Breast epithelium (tissue), 4 donors: ENCODE data around the gene ADPRH. TPM values are rescaled to one million over a fixed set of nuclear protein-coding genes. Genes with fewer than 3 reads are reported as not detected.
A peak's percentile ranks its signal among the peaks of the same experiment; 100 is the strongest.

Experiments
- DNase-seq, 2 donors: peaks; one replicate each; pipeline ENCODE4 v3.0.0-alpha.2; 2019; ENCODE audit warnings: low spot score in 2 of 2
- H3K27ac ChIP-seq, 2 donors: fragments of 200-600 bp; sonication (generic) in 1 of 2; one replicate each; pipeline ENCODE4 v1.5.1; 2016 to 2019; ENCODE audit warnings: mild to moderate bottlenecking in 1 of 2
- H3K27me3 ChIP-seq, 2 donors: fragments of 200-600 bp; sonication (generic) in 1 of 2; one replicate each; pipeline versions ENCODE4 v1.5.1 to v1.6.0; 2017 to 2019; ENCODE audit warnings: control low read depth in 1 of 2, mild to moderate bottlenecking in 1 of 2
- H3K36me3 ChIP-seq: fragments of 200-600 bp; one replicate; pipeline ENCODE4 v1.5.1; 2019
- H3K4me1 ChIP-seq, 2 donors: fragments of 200-600 bp; sonication (generic); one replicate each; pipeline ENCODE4 v1.5.1; 2016 to 2019; ENCODE audit warnings: control low read depth in 1 of 2
- H3K4me3 ChIP-seq, 3 donors: fragments of 200-600 bp; sonication (generic); 1 replicate in 2 of 3; 2 replicates in 1 of 3; pipeline ENCODE4 v1.5.1; 2016 to 2019; ENCODE audit warnings: mild to moderate bottlenecking in 3 of 3, moderate library complexity in 2 of 3
- H3K9me3 ChIP-seq, 2 donors: fragments of 200-600 bp; sonication (generic) in 1 of 2; one replicate each; pipeline ENCODE4 v1.5.1; 2016 to 2019; ENCODE audit warnings: control low read depth in 1 of 2
- POLR2A ChIP-seq: fragments of 450-650 bp; IDR thresholded peaks from one replicate; pipeline ENCODE4 v1.6.1; 2016; ENCODE audit warnings: antibody characterized with exemption, mild to moderate bottlenecking, moderate library complexity
- POLR2AphosphoS5 ChIP-seq, 3 donors: sonication (generic); formaldehyde crosslinking; IDR thresholded peaks; one replicate each; pipeline ENCODE4 v1.6.1; 2017; ENCODE audit warnings: antibody characterized with exemption in 3 of 3
- intact Hi-C: fragments of 100-400 bp; cut with DNase I; formaldehyde crosslinking; loops from one replicate; pipeline ENCODE4 v1.15.1; 2023; ENCODE audit warnings: low total_unique reads
- total RNA-seq, 3 donors: library from RNA; depleted of rRNA; stranded (reverse); fragments of >200 nt; gene quantifications; one replicate each; pipeline ENCODE4 v1.1.0, GENCODE V29; 2016
- TF ChIP-seq, protein P1 (sequence below), 3 donors: fragments of 450-650 bp; IDR thresholded peaks; one replicate each; pipeline ENCODE4 v1.5.1; 2016 to 2017; ENCODE audit warnings: antibody characterized with exemption in 3 of 3, mild to moderate bottlenecking in 3 of 3, moderate library complexity in 3 of 3

Gene ADPRH
- total RNA-seq, 3 donors from 2014 or later, result 5.9 to 10.9 (median 9.8) TPM

- DNase-seq, result no peak
- H3K27ac ChIP-seq, result peak overlapping the region; percentile 25 to 48
- H3K36me3 ChIP-seq, result no peaks in the 10 kb centered on the region
- no peaks in the 10 kb centered on the region for H3K27me3 ChIP-seq
- TF ChIP-seq POLR2A, result no peak
- TF ChIP-seq POLR2AphosphoS5 (IDR thresholded peaks at IDR 0.05), result no peak
- TF ChIP-seq, protein P1, sequence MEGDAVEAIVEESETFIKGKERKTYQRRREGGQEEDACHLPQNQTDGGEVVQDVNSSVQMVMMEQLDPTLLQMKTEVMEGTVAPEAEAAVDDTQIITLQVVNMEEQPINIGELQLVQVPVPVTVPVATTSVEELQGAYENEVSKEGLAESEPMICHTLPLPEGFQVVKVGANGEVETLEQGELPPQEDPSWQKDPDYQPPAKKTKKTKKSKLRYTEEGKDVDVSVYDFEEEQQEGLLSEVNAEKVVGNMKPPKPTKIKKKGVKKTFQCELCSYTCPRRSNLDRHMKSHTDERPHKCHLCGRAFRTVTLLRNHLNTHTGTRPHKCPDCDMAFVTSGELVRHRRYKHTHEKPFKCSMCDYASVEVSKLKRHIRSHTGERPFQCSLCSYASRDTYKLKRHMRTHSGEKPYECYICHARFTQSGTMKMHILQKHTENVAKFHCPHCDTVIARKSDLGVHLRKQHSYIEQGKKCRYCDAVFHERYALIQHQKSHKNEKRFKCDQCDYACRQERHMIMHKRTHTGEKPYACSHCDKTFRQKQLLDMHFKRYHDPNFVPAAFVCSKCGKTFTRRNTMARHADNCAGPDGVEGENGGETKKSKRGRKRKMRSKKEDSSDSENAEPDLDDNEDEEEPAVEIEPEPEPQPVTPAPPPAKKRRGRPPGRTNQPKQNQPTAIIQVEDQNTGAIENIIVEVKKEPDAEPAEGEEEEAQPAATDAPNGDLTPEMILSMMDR (IDR thresholded peaks at IDR 0.05), result no peak
- no peaks in the 10 kb centered on the region for H3K4me1 ChIP-seq
- no peaks in the 10 kb centered on the region for H3K9me3 ChIP-seq
- H3K4me3 ChIP-seq, result no peak overlapping the region
- intact Hi-C loops, result no loop called here
These were observed 48.2 kb downstream of the ADPRH start for GRCh38 chr3:119627461-119627860.

DNA sequence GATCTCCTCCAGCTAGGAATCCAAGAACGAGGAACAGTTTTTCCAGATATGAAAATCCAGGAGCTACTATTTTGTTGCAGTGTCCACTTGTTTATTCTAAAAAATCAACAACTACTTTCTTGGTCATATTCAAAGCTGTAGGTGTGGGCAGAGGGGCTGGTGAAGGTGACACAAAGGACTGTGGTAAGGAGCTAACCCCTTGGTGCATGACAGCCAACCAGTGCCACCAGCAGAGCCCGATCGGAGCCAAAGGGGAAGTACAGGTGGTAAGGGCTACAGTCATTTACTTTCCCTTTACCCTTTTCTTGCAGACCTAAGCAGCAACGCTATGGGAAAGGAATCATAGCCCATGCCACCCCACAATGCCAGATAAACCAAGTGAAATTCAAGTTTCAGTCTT lies 49.1 kb downstream of the ADPRH start:
- intact Hi-C loops, result no loop called here
- no peaks in the 10 kb centered on the region for H3K27me3 ChIP-seq

DNA sequence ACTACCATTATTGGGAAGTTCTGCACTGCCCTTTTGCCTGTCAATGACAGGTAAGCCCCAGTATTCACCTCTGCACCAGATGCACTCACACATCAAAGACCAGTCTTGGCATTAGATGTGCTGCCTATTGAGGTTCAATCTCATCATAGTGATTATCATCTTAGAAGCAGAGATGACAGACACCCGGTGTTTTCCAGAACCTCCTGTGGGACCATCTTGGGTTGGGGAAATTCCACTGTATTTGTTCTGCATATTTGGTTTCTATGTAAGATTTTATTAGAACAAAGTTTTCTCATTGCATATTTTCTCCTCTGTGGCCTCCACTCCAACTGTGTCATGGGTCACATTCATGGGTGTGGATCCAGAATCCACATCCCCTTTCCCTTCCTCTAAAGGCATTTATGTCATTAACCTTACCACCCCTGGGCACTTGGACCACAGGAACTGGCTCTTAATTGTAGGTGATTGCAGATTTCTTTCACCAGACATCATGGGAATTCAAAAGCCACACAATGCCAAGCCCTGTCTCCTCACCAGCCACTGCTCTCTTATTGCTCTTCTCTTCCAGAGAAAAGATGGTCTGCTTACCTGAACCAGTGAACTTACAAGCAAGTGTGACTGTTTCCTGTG lies 49.6 kb downstream of the ADPRH start:
- H3K27ac ChIP-seq, result peak overlapping the region; percentile 54 to 58
- no peak for TF ChIP-seq POLR2A
- peak in 1 of 3 donors; percentile 51 for TF ChIP-seq POLR2AphosphoS5 (IDR thresholded peaks at IDR 0.05)
- no peaks in the 10 kb centered on the region for H3K36me3 ChIP-seq
- no peak for DNase-seq
- H3K27me3 ChIP-seq, result no peaks in the 10 kb centered on the region
- H3K4me3 ChIP-seq, result no peak overlapping the region
- H3K9me3 ChIP-seq, result no peaks in the 10 kb centered on the region
- no peaks in the 10 kb centered on the region for H3K4me1 ChIP-seq
- intact Hi-C loops, result no loop called here

More for the DNA sequence above, 49.1 kb downstream of the ADPRH start:
- no peaks in the 10 kb centered on the region for H3K9me3 ChIP-seq
- H3K36me3 ChIP-seq, result no peaks in the 10 kb centered on the region
- H3K4me3 ChIP-seq, result no peak overlapping the region
- no peaks in the 10 kb centered on the region for H3K4me1 ChIP-seq
- no peak for DNase-seq
- H3K27ac ChIP-seq, result peak overlapping the region; percentile 25 to 54
- TF ChIP-seq POLR2A, result no peak
- TF ChIP-seq, protein P1 (IDR thresholded peaks at IDR 0.05), result no peak
- TF ChIP-seq POLR2AphosphoS5 (IDR thresholded peaks at IDR 0.05), result no peak

DNA sequence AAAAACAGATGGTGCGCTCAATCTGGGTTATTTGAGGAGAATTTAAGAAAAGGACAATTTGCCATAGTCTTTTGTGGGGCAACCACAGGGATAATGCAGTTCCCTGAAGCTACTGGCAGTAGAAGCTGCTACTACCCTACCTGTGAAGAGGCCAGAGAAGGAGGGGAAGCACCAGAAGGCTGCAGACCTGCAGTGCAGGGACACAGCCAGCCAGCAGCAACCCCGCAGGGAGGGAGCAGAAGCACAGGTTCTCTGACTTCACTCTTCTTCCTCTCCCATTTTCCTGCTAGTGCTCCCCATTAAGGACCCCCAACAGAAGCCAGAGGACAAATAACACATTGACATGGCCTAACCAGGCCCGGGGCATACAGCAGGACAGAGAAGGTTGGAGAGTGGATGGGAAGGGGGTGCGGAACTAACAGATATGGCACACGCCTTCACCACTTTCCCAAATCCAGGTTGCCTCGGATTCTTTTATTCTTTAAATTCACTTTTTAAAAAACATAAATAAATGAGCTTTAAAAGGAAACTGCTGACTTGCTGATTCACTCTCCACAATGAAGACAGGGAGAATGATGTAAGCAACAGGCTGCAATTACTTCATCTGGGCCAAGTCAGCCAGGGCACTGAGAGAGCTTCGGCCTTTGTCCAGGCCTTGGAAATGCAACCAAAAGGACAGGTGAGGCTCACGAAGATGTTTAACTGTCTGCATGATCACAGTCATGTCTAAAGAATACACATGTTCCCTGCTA lies 51.0 kb downstream of the ADPRH start:
- DNase-seq, result no peak
- intact Hi-C loops, result no loop called here
- H3K36me3 ChIP-seq, result no peaks in the 10 kb centered on the region
- H3K4me1 ChIP-seq, result no peaks in the 10 kb centered on the region
- no peak overlapping the region for H3K4me3 ChIP-seq
- no peaks in the 10 kb centered on the region for H3K9me3 ChIP-seq
- no peaks in the 10 kb centered on the region for H3K27me3 ChIP-seq
- H3K27ac ChIP-seq, result peak overlapping the region; percentile 54 to 79
- TF ChIP-seq POLR2AphosphoS5 (IDR thresholded peaks at IDR 0.05), result no peak
- TF ChIP-seq, protein P1 (IDR thresholded peaks at IDR 0.05), result no peak
- no peak for TF ChIP-seq POLR2A

DNA sequence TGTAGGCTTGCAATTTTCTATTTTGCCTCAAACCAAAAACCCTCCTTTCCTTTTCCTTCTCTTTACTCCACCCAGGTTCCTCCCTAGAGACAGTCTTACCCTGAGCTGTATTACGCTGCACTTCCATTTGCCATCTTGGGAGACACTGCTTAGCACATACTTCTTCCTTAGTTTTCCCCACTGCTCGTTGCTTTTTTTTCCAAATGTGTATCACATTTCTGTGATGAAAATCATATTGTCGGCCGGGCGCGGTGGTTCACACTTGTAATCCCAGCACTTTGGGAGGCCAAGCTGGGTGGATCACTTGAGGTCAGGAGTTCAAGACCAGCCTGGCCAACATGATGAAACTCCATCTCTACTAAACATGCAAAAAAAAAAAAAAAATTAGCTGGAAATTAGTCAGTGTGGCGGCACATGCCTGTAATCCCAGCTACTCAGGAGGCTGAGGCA lies 51.6 kb downstream of the ADPRH start:
- H3K36me3 ChIP-seq, result no peaks in the 10 kb centered on the region
- H3K27ac ChIP-seq, result peak overlapping the region; percentile 54 to 79
- intact Hi-C loops, result no loop called here
- no peaks in the 10 kb centered on the region for H3K27me3 ChIP-seq
- no peak for TF ChIP-seq POLR2AphosphoS5 (IDR thresholded peaks at IDR 0.05)
- no peak for TF ChIP-seq POLR2A
- TF ChIP-seq, protein P1 (IDR thresholded peaks at IDR 0.05), result no peak
- DNase-seq, result no peak
- no peaks in the 10 kb centered on the region for H3K4me1 ChIP-seq
- H3K9me3 ChIP-seq, result no peaks in the 10 kb centered on the region
- H3K4me3 ChIP-seq, result no peak overlapping the region
